ENCODE data around the gene NLN.

DNA sequence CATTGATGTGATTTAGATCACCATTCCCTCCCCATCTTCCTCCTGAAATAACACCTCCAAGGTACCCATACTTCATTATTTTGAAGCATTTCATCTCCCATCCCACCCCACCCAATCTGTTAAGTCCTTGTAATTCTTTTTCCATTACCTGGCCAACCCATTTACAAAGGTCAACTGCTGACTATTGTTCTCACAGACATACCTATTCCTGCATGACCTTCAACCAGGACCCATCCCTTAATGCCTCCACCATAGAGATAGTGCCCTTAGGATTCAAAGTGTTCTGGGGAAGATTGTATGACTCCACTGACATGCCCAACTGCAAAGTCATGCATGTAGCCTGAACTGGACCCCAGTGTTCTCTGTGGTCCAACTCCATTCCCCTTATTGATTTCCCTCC lies 91.2 kb downstream of the NLN start:
- TF ChIP-seq MAZ (IDR thresholded peaks at IDR 0.05; ENCODE audit: borderline replicate concordance, low read depth, low read length), result no peak
- TF ChIP-seq, protein P1, sequence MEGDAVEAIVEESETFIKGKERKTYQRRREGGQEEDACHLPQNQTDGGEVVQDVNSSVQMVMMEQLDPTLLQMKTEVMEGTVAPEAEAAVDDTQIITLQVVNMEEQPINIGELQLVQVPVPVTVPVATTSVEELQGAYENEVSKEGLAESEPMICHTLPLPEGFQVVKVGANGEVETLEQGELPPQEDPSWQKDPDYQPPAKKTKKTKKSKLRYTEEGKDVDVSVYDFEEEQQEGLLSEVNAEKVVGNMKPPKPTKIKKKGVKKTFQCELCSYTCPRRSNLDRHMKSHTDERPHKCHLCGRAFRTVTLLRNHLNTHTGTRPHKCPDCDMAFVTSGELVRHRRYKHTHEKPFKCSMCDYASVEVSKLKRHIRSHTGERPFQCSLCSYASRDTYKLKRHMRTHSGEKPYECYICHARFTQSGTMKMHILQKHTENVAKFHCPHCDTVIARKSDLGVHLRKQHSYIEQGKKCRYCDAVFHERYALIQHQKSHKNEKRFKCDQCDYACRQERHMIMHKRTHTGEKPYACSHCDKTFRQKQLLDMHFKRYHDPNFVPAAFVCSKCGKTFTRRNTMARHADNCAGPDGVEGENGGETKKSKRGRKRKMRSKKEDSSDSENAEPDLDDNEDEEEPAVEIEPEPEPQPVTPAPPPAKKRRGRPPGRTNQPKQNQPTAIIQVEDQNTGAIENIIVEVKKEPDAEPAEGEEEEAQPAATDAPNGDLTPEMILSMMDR (conservative IDR thresholded peaks at IDR 0.05; ENCODE audit: low read depth, low read length), result no peak
- TF ChIP-seq POLR2A (IDR thresholded peaks at IDR 0.05; ENCODE audit: low read depth, low read length), result no peak
- TF ChIP-seq, protein P2, sequence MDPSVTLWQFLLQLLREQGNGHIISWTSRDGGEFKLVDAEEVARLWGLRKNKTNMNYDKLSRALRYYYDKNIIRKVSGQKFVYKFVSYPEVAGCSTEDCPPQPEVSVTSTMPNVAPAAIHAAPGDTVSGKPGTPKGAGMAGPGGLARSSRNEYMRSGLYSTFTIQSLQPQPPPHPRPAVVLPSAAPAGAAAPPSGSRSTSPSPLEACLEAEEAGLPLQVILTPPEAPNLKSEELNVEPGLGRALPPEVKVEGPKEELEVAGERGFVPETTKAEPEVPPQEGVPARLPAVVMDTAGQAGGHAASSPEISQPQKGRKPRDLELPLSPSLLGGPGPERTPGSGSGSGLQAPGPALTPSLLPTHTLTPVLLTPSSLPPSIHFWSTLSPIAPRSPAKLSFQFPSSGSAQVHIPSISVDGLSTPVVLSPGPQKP (IDR thresholded peaks at IDR 0.05; ENCODE audit: borderline replicate concordance, low read depth, low read length), result no peak
